ENCODE results near the gene BCAS4.

The BCAS4 gene

GRCh38 chr20:50826121-50826520 lies 31.3 kb downstream of the BCAS4 start:
- Histone ChIP-seq H4K20me1 (ENCODE audit: control insufficient read depth, insufficient read depth, low read depth, low read length) (0 out of 2 replicates have a peak, but pooled peaks cover 3% of the 10 kb centered on the region), H3K79me2 (ENCODE audit: control insufficient read depth, low read length) (peaks cover 88% of the 10 kb centered on the region), H3K9me3 (ENCODE audit: control insufficient read depth, insufficient read depth, low read length) (no peaks in the 10 kb centered on the region), H3K27ac (ENCODE audit: low read depth, low read length) (no peak overlapping the region), H3K4me1 (ENCODE audit: control insufficient read depth, low read length) (peaks cover 23% of the 10 kb centered on the region), H3F3A (ENCODE audit: control insufficient read depth, insufficient read depth) (peaks cover 7% of the 10 kb centered on the region; the same call in 1 of the 2 replicates), H3K27me3 (ENCODE audit: control insufficient read depth, low read length) (no peaks in the 10 kb centered on the region), H3K9me2 (replicated peaks; ENCODE audit: control insufficient read depth, low read length) (no peaks in the 10 kb centered on the region), H3K4me3 (ENCODE audit: low read length) (no peak overlapping the region), H3K36me3 (ENCODE audit: control insufficient read depth, low read length) (peaks cover 90% of the 10 kb centered on the region), H3K4me2 (ENCODE audit: low read length) (no peak overlapping the region)
- TF ChIP-seq CTCF (IDR thresholded peaks at IDR 0.05; ENCODE audit: low read depth, low read length, poor library complexity, severe bottlenecking) (no peak), EZH2phosphoT487 (IDR thresholded peaks at IDR 0.05; ENCODE audit: borderline replicate concordance, low read length) (no peak)

- Histone ChIP-seq H3K79me2 (ENCODE audit: control insufficient read depth, low read length) (peaks cover 81% of the 10 kb centered on the region), H3K27ac (ENCODE audit: low read depth, low read length) (no peak overlapping the region)
Observed at GRCh38 chr20:50828363-50829136, 33.7 kb downstream of the BCAS4 start.

DNA sequence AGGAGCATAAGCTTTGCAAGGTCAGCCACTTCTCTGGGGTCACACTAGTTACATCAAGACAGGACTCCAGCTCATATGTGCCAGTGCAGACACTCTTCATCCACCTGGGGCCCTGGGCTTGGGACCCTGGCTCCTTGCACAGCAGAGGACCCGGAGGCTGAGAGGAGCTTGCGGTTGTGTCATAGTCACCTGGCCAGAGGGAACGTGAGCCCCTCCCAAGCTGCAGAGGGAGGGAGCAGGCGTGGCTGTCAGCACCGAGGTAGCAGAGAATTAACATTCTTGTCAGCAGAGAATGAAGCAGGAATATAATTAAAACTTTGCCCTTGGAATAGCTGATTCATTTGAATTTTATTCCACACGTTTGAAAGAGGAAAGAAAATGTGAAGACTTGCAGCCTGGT lies 36.8 kb downstream of the BCAS4 start:
- Histone ChIP-seq H4K20me1 (ENCODE audit: control insufficient read depth, insufficient read depth, low read depth, low read length) (0 out of 2 replicates have a peak, but pooled peaks cover 3% of the 10 kb centered on the region), H3K4me3 (ENCODE audit: low read length) (no peak overlapping the region), H3F3A (ENCODE audit: control insufficient read depth, insufficient read depth) (no peaks in the 10 kb centered on the region), H3K4me1 (ENCODE audit: control insufficient read depth, low read length) (peaks cover 36% of the 10 kb centered on the region), H3K79me2 (ENCODE audit: control insufficient read depth, low read length) (peaks cover 73% of the 10 kb centered on the region), H3K4me2 (ENCODE audit: low read length) (no peak overlapping the region), H3K9me2 (replicated peaks; ENCODE audit: control insufficient read depth, low read length) (no peaks in the 10 kb centered on the region), H3K27ac (ENCODE audit: low read depth, low read length) (no peak overlapping the region), H3K27me3 (ENCODE audit: control insufficient read depth, low read length) (no peaks in the 10 kb centered on the region), H3K9me3 (ENCODE audit: control insufficient read depth, insufficient read depth, low read length) (no peaks in the 10 kb centered on the region), H3K36me3 (ENCODE audit: control insufficient read depth, low read length) (peaks cover 91% of the 10 kb centered on the region)
- TF ChIP-seq CTCF (IDR thresholded peaks at IDR 0.05; ENCODE audit: low read depth, low read length, poor library complexity, severe bottlenecking) (no peak), EZH2phosphoT487 (IDR thresholded peaks at IDR 0.05; ENCODE audit: borderline replicate concordance, low read length) (no peak)

More at GRCh38 chr20:50828363-50829136, 33.7 kb downstream of the BCAS4 start:
- Histone ChIP-seq H3K27me3 (ENCODE audit: control insufficient read depth, low read length) (no peaks in the 10 kb centered on the region), H3K9me2 (replicated peaks; ENCODE audit: control insufficient read depth, low read length) (no peaks in the 10 kb centered on the region), H3K36me3 (ENCODE audit: control insufficient read depth, low read length) (peaks cover 91% of the 10 kb centered on the region), H3K4me1 (ENCODE audit: control insufficient read depth, low read length) (peaks cover 14% of the 10 kb centered on the region), H4K20me1 (ENCODE audit: control insufficient read depth, insufficient read depth, low read depth, low read length) (0 out of 2 replicates have a peak, but pooled peaks cover 3% of the 10 kb centered on the region), H3K9me3 (ENCODE audit: control insufficient read depth, insufficient read depth, low read length) (no peaks in the 10 kb centered on the region), H3K4me3 (ENCODE audit: low read length) (no peak overlapping the region), H3K4me2 (ENCODE audit: low read length) (no peak overlapping the region), H3F3A (ENCODE audit: control insufficient read depth, insufficient read depth) (no peaks in the 10 kb centered on the region)
- TF ChIP-seq EZH2phosphoT487 (IDR thresholded peaks at IDR 0.05; ENCODE audit: borderline replicate concordance, low read length) (no peak), CTCF (IDR thresholded peaks at IDR 0.05; ENCODE audit: low read depth, low read length, poor library complexity, severe bottlenecking) (no peak)

Measured in DOHH2 (cell line).